Measurements from ENCODE around the gene KRTAP5-1.

DNA sequence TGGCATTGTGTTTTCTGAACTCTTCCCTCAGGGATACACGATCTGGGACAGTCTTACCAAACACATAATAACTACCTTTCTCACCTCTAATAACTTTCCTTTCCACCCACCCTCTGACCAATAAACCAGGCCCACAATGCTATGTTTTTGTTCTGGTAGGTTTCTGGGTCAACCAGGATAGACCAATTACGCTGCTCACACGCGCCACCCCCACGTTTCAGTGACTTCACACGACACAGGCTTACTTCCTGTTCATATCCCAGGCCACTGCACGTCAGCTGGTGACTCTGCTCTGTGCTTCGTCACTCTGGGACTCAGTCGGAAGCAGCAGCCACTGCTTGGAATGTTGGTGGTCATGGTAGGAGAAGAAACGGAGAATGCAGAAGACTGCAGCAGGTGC lies 34.4 kb upstream of the KRTAP5-1 start:
- TF ChIP-seq, protein P1, sequence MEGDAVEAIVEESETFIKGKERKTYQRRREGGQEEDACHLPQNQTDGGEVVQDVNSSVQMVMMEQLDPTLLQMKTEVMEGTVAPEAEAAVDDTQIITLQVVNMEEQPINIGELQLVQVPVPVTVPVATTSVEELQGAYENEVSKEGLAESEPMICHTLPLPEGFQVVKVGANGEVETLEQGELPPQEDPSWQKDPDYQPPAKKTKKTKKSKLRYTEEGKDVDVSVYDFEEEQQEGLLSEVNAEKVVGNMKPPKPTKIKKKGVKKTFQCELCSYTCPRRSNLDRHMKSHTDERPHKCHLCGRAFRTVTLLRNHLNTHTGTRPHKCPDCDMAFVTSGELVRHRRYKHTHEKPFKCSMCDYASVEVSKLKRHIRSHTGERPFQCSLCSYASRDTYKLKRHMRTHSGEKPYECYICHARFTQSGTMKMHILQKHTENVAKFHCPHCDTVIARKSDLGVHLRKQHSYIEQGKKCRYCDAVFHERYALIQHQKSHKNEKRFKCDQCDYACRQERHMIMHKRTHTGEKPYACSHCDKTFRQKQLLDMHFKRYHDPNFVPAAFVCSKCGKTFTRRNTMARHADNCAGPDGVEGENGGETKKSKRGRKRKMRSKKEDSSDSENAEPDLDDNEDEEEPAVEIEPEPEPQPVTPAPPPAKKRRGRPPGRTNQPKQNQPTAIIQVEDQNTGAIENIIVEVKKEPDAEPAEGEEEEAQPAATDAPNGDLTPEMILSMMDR (IDR thresholded peaks at IDR 0.05; ENCODE audit: insufficient read depth, low read length) = no peak
- TF ChIP-seq POLR2AphosphoS5 (IDR thresholded peaks at IDR 0.05; ENCODE audit: low read depth) = no peak
- no peak for TF ChIP-seq GABPA (IDR thresholded peaks at IDR 0.05; ENCODE audit: low read depth)
- TF ChIP-seq, protein P2, sequence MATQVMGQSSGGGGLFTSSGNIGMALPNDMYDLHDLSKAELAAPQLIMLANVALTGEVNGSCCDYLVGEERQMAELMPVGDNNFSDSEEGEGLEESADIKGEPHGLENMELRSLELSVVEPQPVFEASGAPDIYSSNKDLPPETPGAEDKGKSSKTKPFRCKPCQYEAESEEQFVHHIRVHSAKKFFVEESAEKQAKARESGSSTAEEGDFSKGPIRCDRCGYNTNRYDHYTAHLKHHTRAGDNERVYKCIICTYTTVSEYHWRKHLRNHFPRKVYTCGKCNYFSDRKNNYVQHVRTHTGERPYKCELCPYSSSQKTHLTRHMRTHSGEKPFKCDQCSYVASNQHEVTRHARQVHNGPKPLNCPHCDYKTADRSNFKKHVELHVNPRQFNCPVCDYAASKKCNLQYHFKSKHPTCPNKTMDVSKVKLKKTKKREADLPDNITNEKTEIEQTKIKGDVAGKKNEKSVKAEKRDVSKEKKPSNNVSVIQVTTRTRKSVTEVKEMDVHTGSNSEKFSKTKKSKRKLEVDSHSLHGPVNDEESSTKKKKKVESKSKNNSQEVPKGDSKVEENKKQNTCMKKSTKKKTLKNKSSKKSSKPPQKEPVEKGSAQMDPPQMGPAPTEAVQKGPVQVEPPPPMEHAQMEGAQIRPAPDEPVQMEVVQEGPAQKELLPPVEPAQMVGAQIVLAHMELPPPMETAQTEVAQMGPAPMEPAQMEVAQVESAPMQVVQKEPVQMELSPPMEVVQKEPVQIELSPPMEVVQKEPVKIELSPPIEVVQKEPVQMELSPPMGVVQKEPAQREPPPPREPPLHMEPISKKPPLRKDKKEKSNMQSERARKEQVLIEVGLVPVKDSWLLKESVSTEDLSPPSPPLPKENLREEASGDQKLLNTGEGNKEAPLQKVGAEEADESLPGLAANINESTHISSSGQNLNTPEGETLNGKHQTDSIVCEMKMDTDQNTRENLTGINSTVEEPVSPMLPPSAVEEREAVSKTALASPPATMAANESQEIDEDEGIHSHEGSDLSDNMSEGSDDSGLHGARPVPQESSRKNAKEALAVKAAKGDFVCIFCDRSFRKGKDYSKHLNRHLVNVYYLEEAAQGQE (IDR thresholded peaks at IDR 0.05; ENCODE audit: insufficient replicate concordance, low read depth) = no peak
- TF ChIP-seq SPI1 (IDR thresholded peaks at IDR 0.05; ENCODE audit: borderline replicate concordance, low read depth) = no peak
